Aorta (tissue), 5 donors: Measurements from ENCODE around the gene CABP7. TPM values are rescaled to one million over a fixed set of nuclear protein-coding genes. Genes with fewer than 3 reads are reported as not detected.

ENCODE experiments used
- ATAC-seq: fragments of 200-7000 bp; cut with Tn5 transposase; one replicate; pipeline ENCODE4 v1.9.1; 2022; ENCODE audit warnings: moderate library complexity; ENCODE audit not compliant: low FRiP score
- DNase-seq, 2 donors: peaks; one replicate each; pipeline ENCODE4 v3.0.0-alpha.2; 2020
- H3K27ac ChIP-seq, 2 donors: one replicate each; pipeline ENCODE4 v1.5.1; 2013; ENCODE audit warnings: low read length in 2 of 2, mild to moderate bottlenecking in 2 of 2, moderate library complexity in 2 of 2, control low read depth in 1 of 2, inconsistent platforms in 1 of 2, low read depth in 1 of 2
- H3K27me3 ChIP-seq, 2 donors: one replicate each; pipeline ENCODE4 v1.6.1; 2013; ENCODE audit warnings: control low read depth in 1 of 2, low read length in 1 of 2, mild to moderate bottlenecking in 1 of 2, moderate library complexity in 1 of 2; ENCODE audit not compliant: insufficient read depth in 2 of 2, control insufficient read depth in 1 of 2
- H3K36me3 ChIP-seq, 2 donors: one replicate each; pipeline ENCODE4 v1.6.1; 2013; ENCODE audit warnings: control low read depth in 1 of 2, low read length in 1 of 2, mild to moderate bottlenecking in 1 of 2; ENCODE audit not compliant: insufficient read depth in 2 of 2, control insufficient read depth in 1 of 2
- H3K4me1 ChIP-seq, 2 donors: one replicate each; pipeline ENCODE4 v1.6.1; 2013; ENCODE audit warnings: low read length in 2 of 2, control low read depth in 1 of 2, mild to moderate bottlenecking in 1 of 2, moderate library complexity in 1 of 2; ENCODE audit not compliant: insufficient read depth in 2 of 2, control insufficient read depth in 1 of 2
- H3K4me3 ChIP-seq, 2 donors: one replicate each; pipeline ENCODE4 v1.5.1; 2013; ENCODE audit warnings: low read length in 2 of 2, control low read depth in 1 of 2, mild to moderate bottlenecking in 1 of 2
- H3K9me3 ChIP-seq: one replicate; pipeline ENCODE4 v1.6.1; 2013; ENCODE audit warnings: mild to moderate bottlenecking, low read length; ENCODE audit not compliant: control insufficient read depth
- WGBS, 2 donors: extraction: QIAGEN DNeasy Blood & Tissue Kit; methylation state at CpG; one replicate each; pipeline ENCODE4 v1.1.7; 2013; 5-methylcytosine and 5-hydroxymethylcytosine counted together
- intact Hi-C, 2 donors: fragments of 100-400 bp; cut with DNase I; formaldehyde crosslinking; loops; one replicate each; pipeline versions ENCODE4 v1.14.2 to v1.15.0; 2022
- polyA plus RNA-seq, 2 donors: library from polyadenylated mRNA; stranded (reverse); fragments of 200-250 nt; gene quantifications; one replicate each; pipeline ENCODE4 v1.2.3, GENCODE V29; 2013
- total RNA-seq, 2 donors: library from RNA; stranded (reverse); fragmentation: NEBNext Ultra II Directional; extraction: Animal tissue kit (Norgen Biotek cat#: 25700); gene quantifications; one replicate each; pipeline ENCODE4 v1.2.1, GENCODE V29; 2021
- donor health status: healthy with polysubstance abuse.
- donor health status: Bipolar disorder and iron deficiency.
- donor health status: DM: no; HTN: no; CAD: no.
- donor health status: DM: no; HTN: no; CAD: no.
- donor health status: DM: yes; HTN: yes; CAD: no.

Gene CABP7
- total and polyA plus RNA-seq, 4 donors, result 0.10 to 0.13 TPM; not detected in 2

DNA sequence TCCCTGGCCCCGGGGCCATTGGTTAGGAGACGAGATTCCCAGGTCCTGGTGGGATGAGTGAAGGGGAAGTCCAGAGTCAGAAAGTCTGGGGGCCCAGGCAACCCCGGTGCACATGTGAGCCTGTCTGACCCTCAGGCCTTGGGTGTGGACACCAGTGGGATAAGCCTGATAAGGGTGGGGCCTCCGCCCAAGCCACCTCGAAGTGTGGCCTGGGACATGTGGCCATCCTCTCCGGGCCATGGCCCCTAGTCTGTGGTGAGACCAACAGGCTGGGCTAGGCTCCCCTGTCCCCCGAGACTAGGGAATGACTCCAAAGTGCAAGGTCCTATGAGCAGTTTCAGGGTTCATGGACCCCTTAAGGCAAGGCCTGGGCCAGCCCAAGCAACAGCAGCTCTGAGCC is 6.3 kb downstream of the CABP7 start:
- no peak for ATAC-seq
- 74 to 76% methylated on average over 7 of the region's 7 CpGs for WGBS, 2 donors
- no peak for DNase-seq

DNA sequence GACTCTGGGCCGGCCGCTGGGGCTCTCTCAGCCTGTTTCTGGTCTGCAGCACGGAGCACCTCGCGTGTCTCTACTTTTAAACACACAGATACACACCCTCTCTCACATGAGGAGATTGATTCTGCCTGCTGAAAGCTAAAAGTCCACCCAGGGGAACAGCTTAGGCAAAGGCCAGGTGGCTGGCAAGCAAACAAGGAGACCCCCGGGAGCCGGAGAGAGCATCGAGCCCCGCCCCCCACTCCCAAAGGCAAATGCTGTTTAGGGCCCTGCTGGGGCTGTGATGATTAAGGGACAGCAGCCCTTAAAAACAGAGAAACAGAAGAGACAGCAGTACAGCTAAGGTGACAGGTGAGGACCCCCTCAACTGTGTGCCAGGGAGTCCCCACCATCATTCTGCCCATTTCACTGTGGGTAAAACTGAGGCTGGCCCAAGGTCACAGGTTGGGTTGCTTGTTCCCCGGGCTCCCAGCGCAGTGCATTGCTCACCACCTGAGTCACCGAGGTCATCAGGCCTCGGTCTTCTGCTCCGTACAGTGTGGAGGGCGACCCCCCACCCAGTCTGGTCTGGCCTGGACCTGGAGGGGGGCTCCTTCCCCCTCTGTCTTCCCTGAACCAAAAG is 6.8 kb downstream of the CABP7 start:
- ATAC-seq (no peak), DNase-seq (no peak)
- Histone ChIP-seq H3K4me3 (no peak overlapping the region), H3K27ac (no peak overlapping the region), H3K4me1 (no peaks in the 10 kb centered on the region), H3K9me3 (no peaks in the 10 kb centered on the region), H3K36me3 (no peaks in the 10 kb centered on the region), H3K27me3 (no peaks in the 10 kb centered on the region)
- intact Hi-C loops, result no loop called here
- WGBS, 2 donors, result 36 to 39% methylated on average over 15 of the region's 15 CpGs

More for the DNA sequence above, 6.3 kb downstream of the CABP7 start:
- H3K27ac ChIP-seq, result no peak overlapping the region
- no peaks in the 10 kb centered on the region for H3K4me1 ChIP-seq
- intact Hi-C loops, result no loop called here
- H3K4me3 ChIP-seq, result no peak overlapping the region
- H3K27me3 ChIP-seq, result no peaks in the 10 kb centered on the region
- H3K9me3 ChIP-seq, result no peaks in the 10 kb centered on the region
- H3K36me3 ChIP-seq, result no peaks in the 10 kb centered on the region

DNA sequence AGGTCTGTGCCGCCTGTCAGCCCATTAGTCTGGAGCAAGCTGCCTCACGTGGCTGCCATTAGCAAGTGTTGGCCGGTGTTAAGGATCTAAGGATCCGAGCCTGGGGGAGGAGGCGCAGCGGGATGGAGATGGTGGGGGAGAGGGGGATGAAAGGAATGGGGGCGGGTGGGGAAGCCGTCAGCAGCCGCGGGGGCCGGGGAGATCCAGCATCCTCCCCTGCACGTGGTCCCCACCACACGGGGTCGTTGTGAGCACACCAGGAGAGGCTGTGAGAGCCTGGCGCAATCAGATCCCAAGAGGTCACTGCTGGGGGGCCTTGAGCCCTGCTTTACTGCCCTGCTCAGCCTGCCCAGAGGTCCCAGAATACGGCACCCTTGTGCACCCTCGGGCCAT is 7.3 kb downstream of the CABP7 start:
- no peak for DNase-seq
- intact Hi-C loops, result no loop called here
- no peak for ATAC-seq

DNA sequence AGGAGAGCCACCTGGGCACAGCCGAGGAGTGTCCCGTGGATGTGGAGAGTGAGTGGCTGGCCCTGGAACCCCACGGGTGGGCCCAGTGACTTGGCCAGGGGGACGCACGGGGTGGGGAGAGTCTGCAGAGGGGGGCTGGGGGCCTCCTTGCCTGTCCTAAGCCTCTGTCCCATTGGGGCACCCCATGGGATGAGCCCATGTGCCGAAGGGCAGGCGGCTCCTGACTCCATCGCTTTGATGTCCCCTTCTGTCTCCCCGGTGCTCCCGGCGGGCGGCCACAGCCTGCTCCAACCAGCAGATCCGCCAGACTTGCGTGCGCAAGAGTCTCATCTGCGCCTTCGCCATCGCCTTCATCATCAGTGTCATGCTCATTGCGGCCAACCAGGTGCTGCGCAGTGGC is 9.4 kb downstream of the CABP7 start:
- intact Hi-C loops, result no loop called here
- Histone ChIP-seq H3K9me3 (no peaks in the 10 kb centered on the region), H3K27me3 (no peaks in the 10 kb centered on the region), H3K36me3 (no peaks in the 10 kb centered on the region), H3K4me1 (no peaks in the 10 kb centered on the region), H3K27ac (no peak overlapping the region), H3K4me3 (no peak overlapping the region)
- WGBS, 2 donors, result 91 to 93% methylated on average over 17 to 20 of the region's 20 CpGs
- DNase-seq (no peak), ATAC-seq (no peak)

More for the DNA sequence above, 7.3 kb downstream of the CABP7 start:
- WGBS, 2 donors, result 6 to 7% methylated on average over 14 to 17 of the region's 17 CpGs
- no peaks in the 10 kb centered on the region for H3K4me1 ChIP-seq
- H3K9me3 ChIP-seq, result no peaks in the 10 kb centered on the region
- H3K36me3 ChIP-seq, result no peaks in the 10 kb centered on the region
- no peaks in the 10 kb centered on the region for H3K27me3 ChIP-seq
- H3K27ac ChIP-seq, result no peak overlapping the region
- no peak overlapping the region for H3K4me3 ChIP-seq

DNA sequence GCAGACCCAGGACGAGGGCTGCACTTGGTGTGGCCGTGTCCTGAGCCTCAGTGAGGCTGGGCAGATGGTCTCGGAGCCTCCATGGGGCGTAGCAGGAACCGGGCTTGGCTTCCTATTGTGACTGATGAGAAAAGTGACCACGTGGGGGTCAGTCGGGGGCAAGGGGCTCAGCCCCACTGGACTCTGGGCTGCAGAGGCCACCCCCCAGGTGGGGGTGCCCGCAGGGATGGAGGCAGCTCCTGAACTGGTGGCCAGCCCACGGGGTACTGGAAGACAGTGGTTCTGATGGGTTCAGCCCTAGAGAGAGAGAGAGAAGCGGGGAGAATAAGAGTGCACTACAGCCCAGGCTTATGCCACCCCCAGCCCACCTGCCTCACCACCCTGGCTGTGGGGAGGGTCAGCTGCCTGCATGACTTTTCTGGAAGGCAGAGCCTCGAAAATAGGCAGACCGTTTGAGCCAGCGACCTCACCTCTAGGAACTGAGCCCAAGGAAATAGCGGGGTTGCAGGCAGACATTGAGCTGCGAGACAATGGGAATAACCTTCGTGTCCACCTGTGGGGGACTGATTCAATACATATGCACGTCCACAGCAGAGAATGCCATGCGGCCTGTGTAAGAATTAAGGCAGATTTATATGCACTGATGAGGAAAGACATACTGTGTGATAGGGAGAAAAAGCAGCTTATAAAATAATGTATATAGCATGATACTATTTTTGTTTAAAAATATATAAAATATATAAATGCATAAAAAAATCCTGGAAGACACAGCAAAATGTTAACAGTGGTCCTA is 11.5 kb downstream of the CABP7 start:
- H3K27me3 ChIP-seq, result no peaks in the 10 kb centered on the region
- no peak overlapping the region for H3K4me3 ChIP-seq
- intact Hi-C loops, result no loop called here
- WGBS, 2 donors, result 78 to 81% methylated on average over 18 of the region's 18 CpGs
- H3K9me3 ChIP-seq, result no peaks in the 10 kb centered on the region
- ATAC-seq, result no peak
- H3K4me1 ChIP-seq, result no peaks in the 10 kb centered on the region
- no peaks in the 10 kb centered on the region for H3K36me3 ChIP-seq
- no peak overlapping the region for H3K27ac ChIP-seq
- DNase-seq, result no peak

DNA sequence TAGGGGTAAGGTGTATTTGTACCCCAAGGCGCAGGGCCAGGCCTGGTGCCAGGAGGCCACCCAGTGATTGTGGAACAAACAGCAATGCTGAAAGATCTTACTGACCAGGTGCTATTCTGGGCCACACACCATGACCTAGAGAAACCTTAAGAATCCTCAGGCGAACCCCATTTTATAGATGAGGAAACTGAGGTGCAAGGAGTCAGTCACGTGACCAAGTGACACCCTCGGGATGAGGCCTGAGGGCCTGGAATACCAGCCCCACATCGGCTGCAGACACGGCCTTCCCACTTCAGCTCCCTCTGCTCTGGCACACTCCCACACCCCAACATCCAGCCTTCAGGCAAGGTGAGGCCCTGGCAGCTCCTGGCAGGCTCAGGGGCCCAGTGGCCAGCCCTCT is 13.1 kb downstream of the CABP7 start:
- intact Hi-C loops, result no loop called here
- no peak overlapping the region for H3K27ac ChIP-seq
- no peak overlapping the region for H3K4me3 ChIP-seq
- H3K27me3 ChIP-seq, result no peaks in the 10 kb centered on the region
- ATAC-seq (no peak), DNase-seq (no peak)
- H3K36me3 ChIP-seq, result no peaks in the 10 kb centered on the region
- WGBS, 2 donors, result 86 to 89% methylated on average over 6 of the region's 6 CpGs
- H3K4me1 ChIP-seq, result no peaks in the 10 kb centered on the region
- no peaks in the 10 kb centered on the region for H3K9me3 ChIP-seq

DNA sequence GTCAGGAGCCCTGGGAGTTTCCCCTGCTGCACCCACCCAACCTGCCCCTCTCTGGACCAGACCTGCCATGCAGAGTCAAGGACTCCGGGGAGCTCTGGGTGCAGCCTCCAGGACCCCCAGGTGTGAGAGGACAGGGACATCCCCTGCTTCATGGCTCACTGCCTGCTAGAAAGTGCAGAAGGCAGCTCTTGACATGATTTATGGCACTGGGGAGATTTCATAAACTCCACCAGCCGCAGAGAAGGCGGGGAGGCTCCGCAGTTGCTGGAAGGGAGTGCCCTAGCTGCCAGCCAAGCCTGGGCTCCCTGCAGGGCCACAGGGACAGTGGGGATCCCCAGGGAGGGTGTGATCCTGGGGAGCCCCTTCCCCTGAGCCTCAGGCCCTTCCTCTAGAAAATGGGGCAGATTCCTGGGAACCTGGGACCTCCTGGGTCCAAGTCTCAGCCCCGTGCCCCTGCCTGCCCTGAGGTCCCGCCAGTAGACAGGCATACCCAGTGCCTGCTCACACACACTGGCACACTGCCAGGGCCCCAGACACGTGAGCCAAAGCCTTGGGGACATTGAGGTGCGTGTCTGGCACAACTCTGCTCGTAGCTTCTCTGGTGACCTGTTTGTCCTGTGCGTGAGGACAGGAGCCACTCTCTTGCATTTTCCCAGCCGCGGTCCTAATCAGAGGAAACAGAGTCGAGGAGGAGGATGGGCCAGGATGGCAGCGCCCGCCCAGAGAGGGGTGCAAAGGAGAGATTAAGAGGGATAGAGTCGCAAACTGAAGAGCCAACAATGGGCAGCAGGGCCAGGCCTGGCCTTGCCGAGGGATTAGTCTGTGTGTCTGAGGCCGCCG is 13.8 kb downstream of the CABP7 start:
- WGBS, 2 donors, result 72 to 75% methylated on average over 18 to 19 of the region's 19 CpGs
- no peak for DNase-seq
- H3K4me1 ChIP-seq, result no peaks in the 10 kb centered on the region

DNA sequence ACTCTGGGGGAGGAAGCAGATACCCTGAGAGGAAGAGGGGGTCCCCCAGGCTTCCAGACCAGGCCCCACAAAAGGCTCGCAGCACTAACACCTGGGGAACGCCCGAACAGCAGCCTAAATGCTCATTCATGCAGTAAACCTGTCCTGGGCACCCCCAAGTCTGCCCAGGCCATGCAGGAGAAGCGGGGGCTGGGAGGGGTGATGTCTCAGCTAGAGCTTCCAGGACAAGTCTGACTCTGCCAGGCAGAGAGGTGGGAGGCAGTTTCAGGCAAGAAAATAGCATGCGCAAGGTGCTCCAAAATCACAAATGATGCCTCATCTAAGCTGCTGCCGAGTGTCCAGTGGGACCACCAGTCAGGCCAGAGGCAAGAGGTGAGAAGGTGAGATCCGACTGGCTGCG is 14.6 kb downstream of the CABP7 start:
- H3K27ac ChIP-seq, result no peak overlapping the region
- ATAC-seq (no peak), DNase-seq (no peak)
- WGBS, 2 donors, result 93% methylated on average over 8 of the region's 8 CpGs
- H3K36me3 ChIP-seq, result no peaks in the 10 kb centered on the region
- intact Hi-C loops, result no loop called here
- no peak overlapping the region for H3K4me3 ChIP-seq
- no peaks in the 10 kb centered on the region for H3K9me3 ChIP-seq
- no peaks in the 10 kb centered on the region for H3K27me3 ChIP-seq
- no peaks in the 10 kb centered on the region for H3K4me1 ChIP-seq

More for the DNA sequence above, 13.8 kb downstream of the CABP7 start:
- H3K36me3 ChIP-seq, result no peaks in the 10 kb centered on the region
- ATAC-seq, result no peak
- intact Hi-C loops, result no loop called here
- H3K9me3 ChIP-seq, result no peaks in the 10 kb centered on the region
- H3K27ac ChIP-seq, result no peak overlapping the region
- no peaks in the 10 kb centered on the region for H3K27me3 ChIP-seq
- no peak overlapping the region for H3K4me3 ChIP-seq
